Esophagus muscularis mucosa (tissue), 4 donors: Measurements from ENCODE around the gene PRCP.

Experiments
- CTCF ChIP-seq, 3 experiments: fragments of 200-600 bp in 2 of 3; fragments of 450-650 bp in 1 of 3; sonication (generic) in 2 of 3; IDR thresholded peaks; one replicate each; pipeline ENCODE4 v1.5.1; 2017 to 2019; ENCODE audit warnings: antibody characterized with exemption in 3 of 3, mild to moderate bottlenecking in 2 of 3, moderate library complexity in 1 of 3
- EP300 ChIP-seq: sonication (generic); formaldehyde crosslinking; IDR thresholded peaks from one replicate; pipeline ENCODE4 v1.6.1; 2017; ENCODE audit warnings: antibody characterized with exemption
- POLR2A ChIP-seq: fragments of 450-650 bp; IDR thresholded peaks from one replicate; pipeline ENCODE4 v1.6.1; 2017; ENCODE audit warnings: antibody characterized with exemption, moderate library complexity, mild to moderate bottlenecking, low read depth

GRCh38 chr11:82776377-82776776 lies 123.9 kb downstream of the PRCP start:
- TF ChIP-seq CTCF (IDR thresholded peaks at IDR 0.05) (no peak), EP300 (no peak), POLR2A (no peak)
